Measurements from ENCODE around the gene CLCN1. TPM values are rescaled to one million over a fixed set of nuclear protein-coding genes. Genes with fewer than 3 reads are reported as not detected.
"Not testable (repeated sequence)": the region's sequence is repeated elsewhere in the genome, so short reads cannot be mapped to it uniquely, and the experiment has no call there.

The CLCN1 gene
- total RNA-seq, result under 0.01 TPM

DNA sequence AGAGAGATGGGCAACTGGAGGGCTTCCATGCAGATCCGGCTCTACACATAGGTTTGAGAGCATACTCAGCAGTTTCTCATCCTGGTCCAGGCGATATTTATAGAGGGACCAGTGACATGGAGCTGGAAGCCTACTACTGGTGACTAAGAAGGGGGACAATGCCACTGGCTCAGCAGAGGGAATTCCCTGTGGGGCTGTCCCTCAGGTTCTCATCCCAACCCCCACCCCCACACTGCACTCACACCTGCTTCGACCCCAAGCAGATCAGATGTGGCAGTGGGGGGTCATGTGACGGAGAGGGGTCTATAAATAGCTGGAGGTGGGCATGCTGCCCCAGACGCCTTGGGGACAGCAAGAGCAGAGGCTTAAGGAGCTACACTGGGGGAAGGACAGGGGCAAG is at the start of gene CLCN1:
TSS of gene CLCN1 (plus strand) at position 336 of the 400 bp plus-strand sequence. CDS start 102 bp downstream, outside the sequence.
- DNase-seq, result no peak

- DNase-seq, result no peak
Measured at GRCh38 chr7:143269251-143269650, 46.7 kb upstream of the CLCN1 start.

GRCh38 chr7:143271240-143271639 is 44.7 kb upstream of the CLCN1 start:
- no peak for DNase-seq

- DNase-seq, result no peak
Measured at GRCh38 chr7:143272871-143273270, 43.0 kb upstream of the CLCN1 start.

DNA sequence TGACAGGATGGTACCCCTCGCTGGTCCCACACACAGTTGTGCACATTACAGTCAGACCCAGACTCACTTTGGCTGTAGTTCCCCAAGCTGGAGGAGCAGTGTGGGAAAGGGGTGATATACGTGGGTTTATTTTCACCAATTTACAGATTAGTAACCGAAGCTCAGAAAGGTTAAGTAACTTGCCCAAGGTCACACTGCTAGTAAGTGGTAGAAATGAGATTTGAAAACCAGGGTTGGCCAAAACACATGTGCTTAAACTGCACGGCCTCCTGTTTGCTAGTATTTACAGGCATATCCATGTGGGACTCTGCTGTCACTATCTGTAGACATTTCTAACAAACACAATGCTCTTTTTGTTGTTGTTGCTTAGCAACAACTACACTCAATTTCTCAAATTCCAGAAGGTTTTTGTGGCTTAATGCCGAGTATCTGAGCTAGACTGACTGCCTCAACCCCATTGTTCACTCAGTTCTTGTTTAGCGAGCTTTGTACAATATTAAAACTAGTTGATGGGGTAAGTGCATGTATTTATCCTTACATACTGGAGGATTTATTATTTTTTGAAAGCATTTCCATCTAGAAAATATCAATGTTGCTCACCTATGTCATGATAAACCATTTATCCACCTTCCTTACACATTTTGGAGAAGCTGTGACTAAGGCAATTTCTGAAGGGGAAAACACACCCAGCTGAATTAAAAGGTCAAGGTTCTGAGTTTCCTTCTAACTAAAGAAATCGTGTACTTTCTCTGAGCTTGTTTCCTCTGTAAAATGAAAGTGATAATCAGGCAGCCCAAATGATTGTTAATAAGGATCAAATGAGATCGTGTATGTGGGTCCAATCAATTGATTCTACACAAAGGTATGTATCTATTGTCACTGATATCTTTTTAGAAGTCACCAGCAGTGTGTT is 36.5 kb upstream of the CLCN1 start:
- no peak for DNase-seq

DNA sequence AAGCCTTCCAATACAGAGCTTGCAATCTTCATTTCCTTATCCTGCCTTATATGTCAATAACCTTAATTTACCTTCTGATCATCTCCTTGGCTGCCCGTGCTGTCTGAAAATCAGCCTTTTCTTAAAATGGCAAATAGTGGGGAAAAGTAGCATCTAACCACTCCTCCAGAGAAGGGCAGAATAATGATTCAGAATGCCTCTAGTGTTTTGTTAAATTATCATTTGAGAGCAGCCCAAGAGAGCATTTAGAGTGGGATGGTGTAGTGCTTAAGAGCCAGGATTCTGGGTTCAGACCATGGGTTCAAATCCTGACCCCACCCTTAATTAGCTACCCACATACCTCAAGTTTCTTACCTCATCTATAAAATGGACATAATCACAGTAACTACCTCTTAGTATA is 35.8 kb upstream of the CLCN1 start:
- no peak for DNase-seq

DNA sequence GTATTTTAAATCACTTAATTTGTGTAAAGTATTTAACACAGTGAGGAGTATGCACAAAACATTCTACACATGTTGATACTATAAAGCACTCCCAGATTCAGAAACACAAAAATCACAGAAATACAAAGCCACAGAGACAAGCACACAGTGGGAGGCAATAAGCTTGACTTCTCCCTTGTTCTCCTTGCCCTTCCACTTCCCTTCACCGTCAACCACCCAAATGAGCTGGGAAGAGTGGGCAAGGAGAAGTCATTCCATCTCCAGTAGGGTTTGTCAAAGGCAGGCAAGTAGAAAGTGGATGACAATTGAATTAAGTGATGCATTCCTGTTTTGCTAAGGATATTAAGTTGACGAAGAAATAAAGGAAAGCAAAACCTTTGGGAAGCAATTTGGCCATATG is 35.3 kb upstream of the CLCN1 start:
- no peak for DNase-seq

GRCh38 chr7:143281529-143281928 is 34.4 kb upstream of the CLCN1 start:
- no peak for DNase-seq

DNA sequence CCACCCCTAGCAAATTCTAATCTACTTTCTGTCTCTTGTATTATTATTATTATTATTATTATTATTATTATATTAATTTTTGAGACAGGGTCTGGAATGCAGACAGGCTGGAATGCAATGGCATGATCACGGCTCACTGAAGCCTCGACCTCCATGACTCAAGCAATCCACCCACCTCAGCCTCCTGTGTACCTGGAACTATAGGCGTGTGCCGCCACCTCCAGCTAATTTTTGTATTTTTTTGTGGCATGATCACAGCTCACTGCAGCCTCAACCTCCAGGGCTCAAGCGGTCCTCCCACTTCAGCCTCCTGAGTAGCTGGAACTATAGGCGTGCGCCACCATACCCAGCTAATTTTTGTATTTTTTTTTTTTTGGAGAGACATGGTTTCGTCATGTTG is 33.8 kb upstream of the CLCN1 start:
- no peak for DNase-seq

GRCh38 chr7:143283381-143283780 is 32.5 kb upstream of the CLCN1 start:
- no peak for DNase-seq

- DNase-seq, result no peak
Measured at GRCh38 chr7:143284591-143285469, 31.1 kb upstream of the CLCN1 start, which contains the start of gene TMEM139. TMEM139 (plus strand) TSS chr7:143284958; CDS start chr7:143285958, 1,000 bp downstream.

GRCh38 chr7:143285470-143285778 is 30.5 kb upstream of the CLCN1 start:
- DNase-seq, result no peak

DNA sequence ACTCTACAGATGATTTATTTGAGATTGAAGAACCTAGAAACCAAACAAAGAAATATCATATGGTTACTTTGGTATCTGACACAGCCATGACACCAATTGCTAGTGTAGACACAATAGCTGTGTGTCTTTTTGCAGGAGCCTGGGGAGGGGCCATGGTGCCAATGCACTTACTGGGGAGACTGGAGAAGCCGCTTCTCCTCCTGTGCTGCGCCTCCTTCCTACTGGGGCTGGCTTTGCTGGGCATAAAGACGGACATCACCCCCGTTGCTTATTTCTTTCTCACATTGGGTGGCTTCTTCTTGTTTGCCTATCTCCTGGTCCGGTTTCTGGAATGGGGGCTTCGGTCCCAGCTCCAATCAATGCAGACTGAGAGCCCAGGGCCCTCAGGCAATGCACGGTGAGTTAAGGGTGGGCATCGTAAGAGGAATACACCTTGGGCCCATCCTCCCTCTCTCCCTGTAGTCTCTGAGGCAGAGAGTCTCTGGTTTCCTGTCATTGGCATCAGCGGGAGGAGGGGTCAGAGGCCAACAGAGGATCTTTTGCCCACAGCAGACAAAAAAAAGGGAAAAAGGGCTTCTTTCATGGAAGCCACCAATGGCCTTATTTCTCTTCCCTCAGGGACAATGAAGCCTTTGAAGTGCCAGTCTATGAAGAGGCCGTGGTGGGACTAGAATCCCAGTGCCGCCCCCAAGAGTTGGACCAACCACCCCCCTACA is 29.9 kb upstream of the CLCN1 start:
- DNase-seq, result peak; percentile 45

DNA sequence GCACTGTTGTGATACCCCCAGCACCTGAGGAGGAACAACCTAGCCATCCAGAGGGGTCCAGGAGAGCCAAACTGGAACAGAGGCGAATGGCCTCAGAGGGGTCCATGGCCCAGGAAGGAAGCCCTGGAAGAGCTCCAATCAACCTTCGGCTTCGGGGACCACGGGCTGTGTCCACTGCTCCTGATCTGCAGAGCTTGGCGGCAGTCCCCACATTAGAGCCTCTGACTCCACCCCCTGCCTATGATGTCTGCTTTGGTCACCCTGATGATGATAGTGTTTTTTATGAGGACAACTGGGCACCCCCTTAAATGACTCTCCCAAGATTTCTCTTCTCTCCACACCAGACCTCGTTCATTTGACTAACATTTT is 29.4 kb upstream of the CLCN1 start:
- DNase-seq, result no peak

- no peak for DNase-seq
Measured at GRCh38 chr7:143287339-143287934, 28.5 kb upstream of the CLCN1 start.

DNA sequence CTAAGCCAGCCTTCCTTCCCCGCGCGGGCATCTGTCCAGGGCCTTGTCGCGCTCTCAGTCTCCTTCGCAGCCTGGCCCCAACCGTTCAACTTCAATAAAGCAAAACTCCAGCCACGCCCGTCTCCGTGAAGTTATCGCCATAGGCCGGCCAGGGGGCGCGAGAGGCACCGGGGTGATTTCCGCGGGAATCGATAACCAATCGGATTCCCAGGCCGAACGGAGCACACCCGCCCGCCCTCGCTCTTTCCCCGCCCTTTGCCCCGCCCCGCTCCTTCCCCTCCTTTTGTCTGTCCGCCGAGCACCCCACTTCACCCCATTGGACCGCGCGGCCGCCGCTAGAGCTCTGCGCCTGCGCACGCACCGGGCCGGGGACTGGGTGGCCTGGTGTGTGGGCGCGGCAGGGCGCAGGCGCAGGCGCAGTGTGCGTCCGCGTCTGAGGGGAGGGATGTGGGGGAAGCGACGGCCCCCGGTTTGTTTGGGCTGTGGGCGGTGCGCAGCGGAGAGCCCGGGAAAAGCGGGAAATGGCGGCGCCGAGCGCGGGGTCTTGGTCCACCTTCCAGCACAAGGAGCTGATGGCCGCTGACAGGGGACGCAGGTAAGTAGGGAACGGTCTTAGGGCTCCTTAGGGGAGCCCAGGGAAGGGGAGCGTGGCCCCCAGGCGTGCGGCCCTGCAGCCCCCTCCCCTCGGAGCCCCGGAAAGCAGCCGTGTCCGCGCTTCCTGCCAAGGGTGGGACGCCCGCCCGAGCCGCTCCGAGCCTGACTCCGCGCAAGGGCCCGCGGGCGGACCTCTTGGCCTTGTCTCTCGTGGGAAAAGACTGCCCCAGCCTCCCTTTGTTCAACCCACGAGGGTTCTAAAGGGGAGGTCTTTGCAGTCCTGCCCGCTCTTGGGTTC is 27.7 kb upstream of the CLCN1 start, which contains the start of gene CASP2:
TSS of gene CASP2 (plus strand) at position 417 of the 892 bp plus-strand sequence. CDS start at position 522, 105 bp downstream.
- DNase-seq, result peak; percentile 97

DNA sequence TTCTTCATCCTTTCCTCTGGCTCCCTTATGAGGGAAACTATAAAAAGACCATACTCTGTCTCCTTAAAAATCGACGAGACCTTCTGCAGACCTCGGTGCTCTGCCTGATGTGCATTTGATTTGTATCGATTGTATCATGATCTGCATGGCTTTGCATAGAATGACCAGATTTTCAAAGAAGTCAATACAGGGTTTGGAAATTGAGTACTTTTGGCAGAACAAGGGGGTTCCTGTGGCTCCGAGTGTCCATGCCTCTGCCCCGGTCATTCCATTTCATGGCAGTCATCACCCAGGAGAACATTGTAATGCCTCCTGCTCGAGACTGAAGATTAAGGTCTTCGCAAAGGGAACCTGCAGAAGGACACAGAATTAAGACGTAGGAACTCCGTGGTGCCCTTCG is 27.1 kb upstream of the CLCN1 start:
- no peak for DNase-seq

GRCh38 chr7:143289421-143289820 is 26.5 kb upstream of the CLCN1 start:
- no peak for DNase-seq

GRCh38 chr7:143289888-143290287 is 26.0 kb upstream of the CLCN1 start:
- DNase-seq, result not testable (repeated sequence)

DNA sequence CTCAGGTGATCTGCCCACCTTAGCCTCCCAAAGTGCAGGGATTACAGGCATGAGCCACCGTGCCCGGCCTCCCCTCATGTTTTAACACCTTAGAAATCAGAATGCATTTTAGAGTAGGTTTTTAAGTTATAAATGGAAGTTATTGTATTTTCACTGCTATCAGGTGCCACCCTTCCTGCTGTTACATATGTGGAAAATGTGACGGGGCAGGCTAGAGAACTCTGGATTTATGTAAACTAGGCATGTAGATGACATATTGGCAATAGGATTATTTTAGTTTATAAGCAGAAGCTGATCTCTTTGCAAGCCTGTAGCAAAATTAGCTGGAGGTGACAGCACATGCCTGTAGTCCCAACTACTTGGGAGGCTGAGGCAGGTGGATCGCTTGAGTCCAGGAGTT is 25.6 kb upstream of the CLCN1 start:
- no peak for DNase-seq

GRCh38 chr7:143292876-143293275 is 23.0 kb upstream of the CLCN1 start:
- DNase-seq, result no peak

Measured in occipital lobe (tissue), 2 donors.